ENCODE results near the gene BTBD17.

GRCh38 chr17:74356646-74357465 is 4.8 kb downstream of the BTBD17 start:
- TF ChIP-seq RAD21 (IDR thresholded peaks at IDR 0.05; ENCODE audit: low read depth) (no peak), USF1 (IDR thresholded peaks at IDR 0.05) (no peak), YY1 (IDR thresholded peaks at IDR 0.05; ENCODE audit: low read depth) (no peak), MAX (IDR thresholded peaks at IDR 0.05) (no peak; the same call in 1 of the 2 replicates), TAF1 (IDR thresholded peaks at IDR 0.05; ENCODE audit: low read depth) (no peak), EP300 (IDR thresholded peaks at IDR 0.05; ENCODE audit: borderline replicate concordance) (no peak), CEBPB (IDR thresholded peaks at IDR 0.05) (no peak), FOXM1 (IDR thresholded peaks at IDR 0.05; ENCODE audit: borderline replicate concordance, low read depth) (no peak), REST (IDR thresholded peaks at IDR 0.05; ENCODE audit: low read depth) (no peak), CREB1 (IDR thresholded peaks at IDR 0.05; ENCODE audit: low read depth) (no peak), NFIC (IDR thresholded peaks at IDR 0.05) (no peak), EGR1 (IDR thresholded peaks at IDR 0.05) (no peak), TCF12 (IDR thresholded peaks at IDR 0.05; ENCODE audit: low read depth) (no peak), ZBTB7A (IDR thresholded peaks at IDR 0.05; ENCODE audit: low read depth) (no peak)

Measured in Ishikawa (cell line).